Lower leg skin (tissue), 4 donors: ENCODE results near the gene GALP. TPM values are rescaled to one million over a fixed set of nuclear protein-coding genes. Genes with fewer than 3 reads are reported as not detected.

Source experiments
- DNase-seq, 2 donors: peaks; one replicate each; pipeline ENCODE4 v3.0.0-alpha.2; 2019; ENCODE audit warnings: low spot score in 2 of 2
- H3K4me3 ChIP-seq: fragments of 200-600 bp; sonication (generic); 2 replicates; pipeline ENCODE4 v1.5.1; 2017; ENCODE audit warnings: mild to moderate bottlenecking, low read depth; ENCODE audit not compliant: poor library complexity, severe bottlenecking
- CTCF ChIP-seq, 3 donors: fragments of 450-650 bp; IDR thresholded peaks; one replicate each; pipeline ENCODE4 v1.5.1; 2016; ENCODE audit warnings: antibody characterized with exemption in 3 of 3, mild to moderate bottlenecking in 3 of 3, moderate library complexity in 2 of 3
- POLR2A ChIP-seq, 2 donors: fragments of 450-650 bp; IDR thresholded peaks; one replicate each; pipeline ENCODE4 v1.6.1; 2016 to 2017; ENCODE audit warnings: antibody characterized with exemption in 2 of 2, mild to moderate bottlenecking in 1 of 2, moderate library complexity in 1 of 2
- WGBS, 2 donors: methylation state at CpG; one replicate each; pipeline ENCODE4 v1.1.5; 2018; 5-methylcytosine and 5-hydroxymethylcytosine counted together
- intact Hi-C: fragments of 100-400 bp; cut with DNase I; formaldehyde crosslinking; loops from one replicate; pipeline ENCODE4 v1.15.0; 2023; ENCODE audit warnings: low total_unique reads
- total RNA-seq, 4 donors: library from RNA; depleted of rRNA; stranded (reverse); fragments of >200 nt; gene quantifications; one replicate each; pipeline ENCODE4 v1.1.0, GENCODE V29; 2016

Gene GALP
- total RNA-seq, 4 donors from 2014 or later = not detected

- no peak for TF ChIP-seq CTCF (IDR thresholded peaks at IDR 0.05)
- TF ChIP-seq POLR2A (IDR thresholded peaks at IDR 0.05) = no peak
- no peak overlapping the region for H3K4me3 ChIP-seq
- DNase-seq = no peak
- WGBS, 2 donors = 48 to 51% methylated on average over 5 of the region's 5 CpGs
- intact Hi-C loops = no loop called here
These were observed 41.2 kb upstream of the GALP start for GRCh38 chr19:56134654-56134921.

GRCh38 chr19:56136362-56136761, 39.4 kb upstream of the GALP start:
- DNase-seq = no peak
- TF ChIP-seq POLR2A (IDR thresholded peaks at IDR 0.05) = no peak
- TF ChIP-seq CTCF (IDR thresholded peaks at IDR 0.05) = no peak
- intact Hi-C loops = loop anchor here (1.0 kb wide), 1 partner anchor 30 kb away; no protein-coding TSS in a partner anchor
- H3K4me3 ChIP-seq = no peak overlapping the region
- WGBS, 2 donors = 76 to 81% methylated on average over 10 of the region's 10 CpGs

GRCh38 chr19:56137405-56137804, 38.4 kb upstream of the GALP start:
- no peak overlapping the region for H3K4me3 ChIP-seq
- intact Hi-C loops = no loop called here
- TF ChIP-seq POLR2A (IDR thresholded peaks at IDR 0.05) (no peak), CTCF (IDR thresholded peaks at IDR 0.05) (no peak)
- no peak for DNase-seq
- WGBS, 2 donors = 55 to 56% methylated on average over 6 of the region's 6 CpGs

GRCh38 chr19:56138069-56138468, 37.7 kb upstream of the GALP start:
- no peak overlapping the region for H3K4me3 ChIP-seq
- intact Hi-C loops = no loop called here
- TF ChIP-seq POLR2A (IDR thresholded peaks at IDR 0.05) (no peak), CTCF (IDR thresholded peaks at IDR 0.05) (no peak)
- 73 to 81% methylated on average over 3 of the region's 3 CpGs for WGBS, 2 donors
- no peak for DNase-seq

- TF ChIP-seq CTCF (IDR thresholded peaks at IDR 0.05) (no peak), POLR2A (IDR thresholded peaks at IDR 0.05) (no peak)
- WGBS, 2 donors = 21 to 22% methylated on average over 22 of the region's 22 CpGs
These were observed 35.8 kb upstream of the GALP start for GRCh38 chr19:56139847-56140582.

More at GRCh38 chr19:56139847-56140582, 35.8 kb upstream of the GALP start:
- intact Hi-C loops = no loop called here
- no peak for DNase-seq
- peak overlapping the region; percentile 26 for H3K4me3 ChIP-seq
